ENCODE results near the gene CHRNA4. TPM values are rescaled to one million over a fixed set of nuclear protein-coding genes. Genes with fewer than 3 reads are reported as not detected.
"Not testable (repeated sequence)": the region's sequence is repeated elsewhere in the genome, so short reads cannot be mapped to it uniquely, and the experiment has no call there.

Gene CHRNA4
- polyA plus RNA-seq, 3 donors, result 8.6 to 23.6 (median 19.1) TPM

GRCh38 chr20:63379872-63380271 lies 18.7 kb upstream of the CHRNA4 start:
- DNase-seq, result not testable (repeated sequence)

GRCh38 chr20:63379296-63379695 lies 18.1 kb upstream of the CHRNA4 start:
- DNase-seq, result no peak

DNA sequence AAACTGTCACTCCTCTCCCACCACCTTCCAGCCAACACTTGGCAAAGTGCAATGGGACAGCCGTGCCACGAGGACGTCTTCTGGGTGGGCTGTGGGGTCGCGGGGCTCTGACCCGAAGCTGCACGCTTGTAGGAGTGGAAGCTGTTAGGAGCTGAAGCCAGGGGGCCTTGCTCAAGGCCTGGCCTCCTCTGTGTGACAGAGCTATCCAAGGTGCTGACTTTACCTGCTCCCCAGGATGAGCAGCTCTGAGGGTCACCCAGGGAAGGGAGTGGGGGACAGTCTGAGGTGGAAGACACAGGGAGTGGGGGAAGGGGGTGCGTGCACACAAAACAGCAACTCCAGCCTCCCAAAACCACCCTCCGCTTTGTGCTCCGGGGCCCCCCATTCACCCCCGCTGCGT lies 17.5 kb upstream of the CHRNA4 start:
- DNase-seq, result peak; percentile 55

GRCh38 chr20:63377951-63378381 lies 16.8 kb upstream of the CHRNA4 start:
- no peak for DNase-seq

GRCh38 chr20:63377256-63377941 lies 16.2 kb upstream of the CHRNA4 start:
- DNase-seq, result peak; percentile 84

DNA sequence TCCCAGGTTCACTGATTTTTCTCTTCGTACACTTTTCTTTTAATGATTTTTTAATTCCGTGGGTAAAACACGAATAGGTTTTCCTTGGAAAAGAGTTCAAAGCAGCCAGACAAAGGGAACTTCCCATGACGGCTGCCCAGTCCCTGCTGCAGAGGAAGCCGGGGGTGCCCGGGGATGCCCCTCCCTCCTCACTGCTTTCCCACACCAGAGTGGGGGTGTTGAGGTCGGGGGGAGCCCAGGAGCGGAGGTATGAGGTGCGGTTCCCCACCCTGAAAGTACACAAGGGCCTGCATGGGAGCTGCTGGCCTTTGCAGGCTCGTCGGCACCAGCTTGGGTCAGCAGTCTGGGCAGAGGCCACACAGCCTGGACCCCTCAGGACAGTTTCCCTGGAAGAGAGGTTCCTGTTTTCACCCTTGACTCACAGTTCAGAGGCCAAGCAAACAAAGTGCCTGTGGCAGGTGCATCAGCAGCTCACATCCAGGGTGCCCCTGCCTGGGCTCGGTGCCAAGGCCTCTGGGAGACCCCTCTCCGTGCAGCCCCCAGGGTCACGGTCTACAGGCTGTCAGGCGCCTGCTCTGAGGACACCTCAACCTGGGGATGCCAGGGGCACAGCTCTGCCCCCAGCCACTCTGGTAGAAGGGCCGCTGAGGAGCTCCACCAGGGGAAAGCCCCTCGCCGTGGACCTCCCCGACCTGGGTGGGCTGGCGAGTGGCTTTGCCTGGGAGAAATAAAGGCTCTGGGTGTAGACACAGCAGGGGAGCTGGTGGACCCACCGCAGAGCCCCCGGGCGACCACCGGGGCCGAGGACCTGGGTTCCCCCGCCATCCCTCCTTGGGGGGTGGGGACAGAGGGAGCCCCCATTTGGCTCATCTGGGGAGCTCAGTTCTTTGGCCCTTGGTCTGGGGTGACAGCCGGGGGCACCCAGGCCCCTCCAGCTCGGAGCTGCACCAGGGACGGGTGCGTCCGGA lies 15.4 kb upstream of the CHRNA4 start:
- no peak for DNase-seq

- no peak for DNase-seq
Measured at GRCh38 chr20:63375438-63375837, 14.3 kb upstream of the CHRNA4 start.

DNA sequence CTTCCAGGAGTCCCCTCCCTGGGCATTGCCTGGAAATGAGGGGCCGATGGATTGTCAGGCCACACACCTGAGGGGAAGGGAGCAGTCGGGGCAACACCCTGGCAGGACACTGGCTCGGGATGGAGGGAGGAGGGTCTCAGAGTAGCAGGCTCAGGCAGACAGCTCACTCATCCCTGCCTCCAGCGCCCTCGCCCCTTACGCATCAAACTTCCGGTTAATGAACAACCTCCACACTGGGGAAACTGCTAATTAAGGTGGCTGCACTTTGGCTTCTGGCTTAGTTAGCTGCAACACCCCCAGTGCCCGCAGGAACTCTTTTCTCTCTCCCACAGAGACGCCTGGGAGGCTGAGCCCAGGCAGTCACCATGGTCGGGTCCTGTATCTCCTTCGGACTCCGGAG lies 13.4 kb upstream of the CHRNA4 start:
- no peak for DNase-seq

GRCh38 chr20:63373996-63374395 lies 12.8 kb upstream of the CHRNA4 start:
- DNase-seq, result no peak

DNA sequence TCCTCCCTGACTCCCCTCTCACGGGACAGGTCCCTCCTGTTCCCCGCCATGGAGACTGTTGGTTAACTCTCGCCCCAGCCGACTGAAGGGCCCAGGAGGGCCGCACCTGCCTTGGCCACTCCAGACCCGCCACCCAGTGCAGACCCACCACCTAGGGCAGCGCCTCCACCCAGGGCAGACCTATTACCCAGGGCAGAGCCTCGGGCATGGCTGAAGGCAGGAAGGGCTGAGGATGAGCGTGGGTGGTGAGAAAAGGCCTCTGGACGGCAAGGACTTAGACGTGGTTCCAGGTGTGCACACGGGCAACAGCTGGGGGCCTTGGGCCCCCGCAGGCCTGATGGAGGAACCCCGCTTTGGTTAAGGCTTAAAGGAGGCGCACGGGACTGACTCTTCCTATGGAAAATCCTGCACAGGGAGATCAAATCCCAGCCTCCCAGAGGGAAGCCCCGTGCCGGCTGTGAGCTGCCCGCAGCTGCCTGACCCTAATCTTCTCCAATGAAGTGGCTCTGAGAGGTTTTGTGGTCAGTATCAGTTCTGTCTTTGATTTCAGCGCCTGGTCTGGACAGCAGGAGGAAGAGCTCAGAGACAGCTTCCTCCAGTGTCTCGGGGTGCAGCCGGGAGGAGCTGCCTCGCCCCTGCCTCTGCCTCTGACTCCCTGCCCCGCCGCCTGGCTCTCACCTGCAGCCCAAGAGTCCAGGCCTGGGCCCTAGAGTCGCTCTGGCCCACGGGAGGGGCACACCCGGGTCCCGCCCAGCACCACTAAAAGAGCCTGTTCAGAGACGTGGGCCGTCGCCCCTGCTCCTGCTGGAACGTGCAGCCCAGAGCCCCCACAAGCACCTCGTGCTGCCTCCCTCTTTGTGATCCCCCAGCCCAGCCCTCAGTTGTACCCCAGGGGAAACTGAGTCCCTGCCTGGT lies 12.1 kb upstream of the CHRNA4 start:
- DNase-seq, result no peak

- DNase-seq, result no peak
Measured at GRCh38 chr20:63371291-63371865, 10.2 kb upstream of the CHRNA4 start.

DNA sequence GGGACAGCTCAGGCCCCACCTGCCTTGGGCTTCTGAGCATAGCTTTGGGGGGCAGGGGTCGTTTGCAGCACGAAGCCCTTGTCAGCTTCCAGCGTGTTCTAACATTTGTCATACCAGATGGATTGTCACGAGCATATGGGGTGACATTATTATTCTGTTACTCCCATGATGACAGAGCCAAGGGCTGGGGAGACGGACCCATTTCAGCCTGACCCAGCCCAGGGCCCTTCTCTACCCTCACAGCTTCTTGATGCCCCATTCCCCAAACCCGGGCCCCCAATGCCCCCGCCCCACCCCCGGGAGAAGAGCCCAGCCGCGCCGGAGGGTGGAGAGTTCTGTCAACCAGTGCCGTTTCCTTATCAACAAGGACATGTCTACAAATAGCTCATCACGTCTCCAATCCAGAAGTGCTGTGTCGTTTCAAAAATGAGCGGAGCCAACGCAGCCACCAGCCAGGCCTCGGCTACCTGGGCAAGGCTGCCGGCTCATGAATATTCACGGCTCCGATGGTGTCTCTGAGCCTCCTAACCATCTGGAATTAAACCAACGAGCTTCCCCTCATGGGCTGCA lies 9.6 kb upstream of the CHRNA4 start:
- no peak for DNase-seq

- DNase-seq, result no peak
Measured at GRCh38 chr20:63369724-63370617, 8.8 kb upstream of the CHRNA4 start.

DNA sequence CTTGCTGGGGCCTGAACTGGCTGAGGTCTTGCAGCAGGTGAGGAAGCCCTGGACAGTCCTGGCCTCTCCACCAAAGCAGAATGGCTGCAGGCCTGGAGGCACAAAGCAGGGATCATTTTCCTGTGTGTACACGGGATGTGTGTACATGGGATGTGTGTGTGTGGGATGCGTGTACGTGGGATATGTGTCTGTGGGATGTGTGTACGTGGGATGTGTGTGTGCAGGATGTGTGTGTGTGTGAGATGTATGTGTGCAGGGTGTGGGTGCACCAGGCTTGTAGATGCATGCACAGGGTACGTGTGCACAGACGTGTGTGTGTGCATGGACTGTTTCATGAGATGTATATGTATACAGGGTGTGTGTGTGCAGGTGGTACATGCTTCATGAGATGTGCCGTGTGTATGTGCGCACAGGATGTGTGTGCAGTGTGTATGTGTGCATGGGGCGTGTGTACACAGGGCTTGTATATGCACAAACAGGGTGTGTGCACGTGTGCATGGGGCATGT lies 7.9 kb upstream of the CHRNA4 start:
- DNase-seq, result no peak

- no peak for DNase-seq
Measured at GRCh38 chr20:63368151-63368550, 7.0 kb upstream of the CHRNA4 start.

- DNase-seq, result no peak
Measured at GRCh38 chr20:63367446-63368055, 6.4 kb upstream of the CHRNA4 start.

DNA sequence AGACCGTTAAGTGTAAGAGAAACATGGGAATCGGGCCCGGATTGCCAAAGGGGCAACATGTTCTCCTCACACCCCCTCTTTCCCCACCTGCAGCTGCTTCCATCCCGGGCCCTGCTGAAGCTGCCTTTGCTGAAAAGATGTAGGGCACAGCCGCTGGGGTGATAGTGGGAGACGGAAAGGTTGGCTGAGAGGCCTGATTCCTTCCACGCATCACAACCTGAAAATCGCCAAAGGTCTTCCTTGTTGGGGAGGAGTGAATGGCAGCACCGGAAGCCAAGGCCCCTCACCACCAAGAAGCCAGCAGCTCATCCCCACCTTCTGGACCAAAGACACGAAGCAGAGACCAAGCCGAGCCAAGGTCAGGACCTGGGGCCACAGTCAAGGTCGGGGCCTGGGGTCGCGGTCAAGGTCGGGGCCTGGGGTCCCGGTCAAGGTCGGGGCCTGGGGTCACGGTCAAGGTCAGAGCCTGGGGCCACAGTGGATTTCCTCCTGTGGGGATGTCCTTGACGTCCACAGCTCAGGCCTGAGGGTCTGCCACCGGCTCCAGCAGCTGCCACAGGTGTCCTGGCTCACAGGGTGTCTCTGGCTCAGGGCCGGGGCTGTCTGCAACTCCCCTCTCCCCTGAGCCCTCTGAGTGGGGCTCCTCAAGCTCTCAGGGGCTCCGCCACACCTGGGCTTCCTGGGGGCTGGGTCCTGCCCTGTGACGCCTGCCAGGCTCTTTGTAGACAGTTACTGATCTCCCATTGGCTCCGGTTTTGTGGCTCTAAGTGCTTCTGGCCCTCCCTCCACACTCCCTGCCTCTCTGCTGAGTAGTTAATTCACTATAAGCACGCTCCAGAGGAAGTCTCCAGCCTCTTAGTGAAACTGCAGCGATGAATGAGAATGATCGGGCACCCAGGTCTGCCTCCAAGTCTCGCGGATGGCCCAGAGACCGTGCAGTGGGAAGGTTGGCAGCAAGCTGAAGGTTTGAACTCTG lies 5.5 kb upstream of the CHRNA4 start:
- DNase-seq, result no peak
